RKO (cell line): ENCODE results near the gene ERBB3.

Experiments used
- DNase-seq: peaks from one replicate; pipeline ENCODE4 v3.0.0-alpha.2; 2016; ENCODE audit warnings: low spot score

Gene ERBB3

DNA sequence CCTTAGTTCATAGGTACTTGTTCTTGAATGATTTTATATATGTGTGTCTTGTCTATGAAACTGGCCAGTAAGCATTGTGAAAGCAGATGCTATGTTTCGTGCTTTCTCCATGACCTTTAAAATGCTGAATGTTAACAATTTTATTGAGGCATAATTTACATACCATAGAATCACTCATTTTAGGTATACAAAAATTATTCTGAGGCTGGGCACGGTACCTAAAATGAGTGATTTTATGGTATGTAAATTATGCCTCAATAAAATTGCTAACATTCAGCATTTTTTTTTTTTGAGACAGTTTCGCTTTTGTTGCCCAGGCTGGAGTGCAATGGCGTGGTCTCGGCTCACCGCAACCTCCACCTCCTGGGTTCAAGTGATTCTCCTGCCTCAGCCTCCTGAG lies 54.9 kb downstream of the ERBB3 start:
- no peak for DNase-seq

DNA sequence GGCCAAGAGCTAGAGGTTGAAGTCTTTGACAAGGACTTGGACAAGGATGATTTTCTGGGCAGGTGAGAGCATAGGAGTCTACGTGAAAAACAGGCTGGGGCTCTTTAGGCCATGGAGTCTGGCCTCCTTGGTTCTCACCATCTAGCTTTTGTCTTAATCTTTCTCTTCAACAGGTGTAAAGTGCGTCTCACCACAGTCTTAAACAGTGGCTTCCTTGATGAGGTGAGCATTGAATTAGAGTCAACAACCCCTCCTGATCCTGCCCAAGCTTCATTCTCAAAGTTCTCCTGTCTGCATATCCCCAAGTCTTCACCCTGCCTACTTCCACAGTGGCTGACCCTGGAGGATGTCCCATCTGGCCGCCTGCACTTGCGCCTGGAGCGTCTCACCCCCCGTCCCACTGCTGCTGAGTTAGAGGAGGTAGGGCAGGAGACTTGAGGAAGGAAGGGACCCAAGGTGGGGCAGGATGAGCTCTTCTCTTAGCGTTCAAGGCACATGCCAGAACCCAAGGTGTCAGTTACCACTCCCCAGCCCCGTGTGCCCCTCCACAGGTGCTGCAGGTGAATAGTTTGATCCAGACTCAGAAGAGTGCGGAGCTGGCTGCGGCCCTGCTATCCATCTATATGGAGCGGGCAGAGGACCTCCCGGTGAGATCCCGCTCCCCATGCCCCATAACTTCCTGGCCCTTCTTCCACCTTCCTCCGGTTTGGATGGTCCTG lies 58.0 kb downstream of the ERBB3 start:
- DNase-seq = no peak

DNA sequence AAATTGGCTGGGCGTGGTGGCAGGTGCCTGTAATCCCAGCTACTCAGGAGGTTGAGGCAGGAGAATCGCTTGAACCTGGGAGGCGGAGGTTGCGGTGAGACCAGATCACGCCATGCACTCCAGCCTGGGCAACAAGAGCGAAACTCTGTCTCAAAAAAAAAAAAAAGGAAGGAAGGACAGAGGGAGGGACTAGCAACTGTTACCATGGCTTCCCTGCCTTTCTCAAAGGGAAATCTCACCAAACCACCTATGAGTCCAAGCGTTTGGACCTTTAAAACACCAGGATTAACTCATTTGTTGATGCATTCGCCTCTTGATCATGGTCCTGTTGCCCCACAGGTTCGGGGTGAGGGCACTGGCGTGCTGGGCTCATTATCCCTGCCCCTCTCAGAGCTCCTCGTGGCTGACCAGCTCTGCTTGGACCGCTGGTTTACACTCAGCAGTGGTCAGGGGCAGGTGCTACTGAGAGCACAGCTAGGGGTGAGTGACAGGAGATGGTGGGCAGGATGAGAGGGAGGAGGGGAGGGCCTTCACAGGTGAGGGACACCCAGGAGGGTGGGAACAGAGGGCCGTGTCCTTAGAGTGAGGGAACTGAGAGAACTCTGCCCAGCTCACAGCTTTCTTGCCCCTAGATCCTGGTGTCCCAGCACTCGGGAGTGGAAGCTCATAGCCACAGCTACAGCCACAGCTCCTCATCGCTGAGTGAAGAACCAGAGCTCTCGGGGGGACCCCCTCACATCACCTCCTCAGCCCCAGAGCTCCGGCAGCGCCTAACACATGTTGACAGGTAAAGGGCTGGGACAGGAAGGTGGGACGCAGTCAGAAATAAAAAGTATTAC lies 62.2 kb downstream of the ERBB3 start:
- no peak for DNase-seq

DNA sequence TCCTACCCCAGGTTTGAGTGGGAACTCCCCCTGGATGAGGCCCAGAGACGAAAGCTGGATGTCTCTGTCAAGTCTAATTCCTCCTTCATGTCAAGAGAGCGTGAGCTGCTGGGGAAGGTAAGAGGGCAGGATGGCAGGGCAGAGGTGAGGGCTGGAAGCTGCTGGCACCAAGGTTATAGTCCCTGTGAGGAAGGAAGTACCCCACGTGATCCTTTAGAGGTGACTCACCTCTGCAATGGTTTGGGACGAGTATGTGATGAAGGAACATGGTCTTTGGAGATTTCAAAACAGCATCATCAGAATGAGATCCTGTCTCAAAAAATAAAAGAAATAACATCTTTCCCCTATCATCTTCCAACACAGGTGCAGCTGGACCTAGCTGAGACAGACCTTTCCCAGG lies 63.3 kb downstream of the ERBB3 start:
- no peak for DNase-seq

DNA sequence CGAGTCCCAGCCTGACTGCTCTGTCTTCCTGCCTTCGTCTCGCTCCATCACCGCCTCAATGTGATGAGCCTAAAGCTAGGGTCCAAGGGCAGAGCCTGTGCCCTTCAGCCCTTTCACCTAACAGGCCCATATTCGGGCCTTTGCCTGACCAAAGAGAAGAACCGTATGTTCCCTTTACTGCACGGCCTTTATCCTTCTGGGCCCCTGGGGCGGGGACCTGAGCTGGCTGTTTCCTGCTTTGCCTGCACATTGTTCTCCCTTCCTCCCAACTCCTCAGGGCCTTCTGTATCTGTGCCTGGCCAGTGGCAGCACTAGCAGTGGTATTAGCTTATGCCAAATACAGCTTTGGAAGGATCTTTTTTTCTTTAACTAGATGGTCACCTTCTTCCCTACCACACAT lies 63.9 kb downstream of the ERBB3 start:
- DNase-seq = no peak

DNA sequence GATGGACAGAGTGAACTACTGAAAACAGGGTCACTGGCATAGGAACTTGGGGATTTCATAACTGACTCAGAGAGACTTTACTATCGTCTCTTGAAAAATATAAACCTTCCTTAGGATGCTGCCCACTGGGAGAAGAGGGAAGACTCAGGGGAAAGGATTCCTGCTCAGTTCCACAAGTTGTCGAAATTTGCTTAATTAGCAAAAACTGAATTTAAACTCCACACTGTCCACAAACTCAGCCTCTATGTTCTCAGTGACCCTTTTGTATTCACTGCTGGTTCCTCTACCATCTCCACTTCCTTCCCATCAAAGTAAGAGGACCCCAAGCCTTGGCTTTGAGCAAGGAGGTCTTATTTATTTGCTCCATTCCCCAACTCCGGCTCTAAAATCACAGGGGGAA lies 65.3 kb downstream of the ERBB3 start:
- no peak for DNase-seq

DNA sequence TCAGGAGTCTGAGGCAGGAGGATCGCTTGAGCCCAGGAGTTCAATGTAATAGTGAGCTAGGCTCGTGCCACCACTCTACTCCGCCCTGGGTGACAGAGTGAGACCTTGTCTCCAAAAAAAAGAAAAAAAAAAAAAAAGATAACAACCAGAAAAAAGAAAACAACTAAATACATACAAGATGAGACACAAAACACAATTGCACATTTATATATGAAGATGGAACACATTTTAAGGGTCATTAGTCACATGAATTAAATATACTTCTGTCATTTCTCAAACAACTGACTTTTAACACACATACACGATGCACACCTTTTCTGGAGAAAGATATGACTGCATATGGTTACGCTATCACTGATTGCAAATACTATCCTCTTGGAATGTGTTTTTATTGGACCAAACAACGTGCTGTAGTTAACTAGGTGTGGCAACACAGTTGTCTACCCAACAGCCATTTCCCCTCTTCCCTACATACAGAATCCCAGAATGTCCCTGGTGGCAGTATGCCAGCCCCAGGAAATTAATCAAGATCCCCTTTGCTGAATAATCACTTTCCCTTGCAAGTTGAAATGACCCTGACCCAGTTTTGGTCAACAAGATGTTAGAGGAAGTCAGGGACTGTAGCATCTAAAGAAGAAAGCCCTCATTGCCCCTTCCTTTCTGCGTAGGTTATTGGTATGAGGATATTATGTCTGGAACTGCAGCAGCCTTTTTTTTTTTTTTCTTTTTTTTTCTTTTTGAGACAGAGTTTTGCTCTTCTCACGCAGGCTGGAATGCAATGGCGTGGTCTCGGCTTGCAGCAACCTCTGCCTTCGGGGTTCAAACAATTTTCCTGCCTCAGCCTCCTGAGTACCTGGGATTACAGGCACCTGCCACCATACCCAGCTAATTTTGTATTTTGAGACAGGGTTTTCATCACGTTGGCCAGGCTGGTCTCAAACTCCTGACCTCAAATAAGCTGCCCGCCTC lies 66.8 kb downstream of the ERBB3 start:
- DNase-seq = no peak

DNA sequence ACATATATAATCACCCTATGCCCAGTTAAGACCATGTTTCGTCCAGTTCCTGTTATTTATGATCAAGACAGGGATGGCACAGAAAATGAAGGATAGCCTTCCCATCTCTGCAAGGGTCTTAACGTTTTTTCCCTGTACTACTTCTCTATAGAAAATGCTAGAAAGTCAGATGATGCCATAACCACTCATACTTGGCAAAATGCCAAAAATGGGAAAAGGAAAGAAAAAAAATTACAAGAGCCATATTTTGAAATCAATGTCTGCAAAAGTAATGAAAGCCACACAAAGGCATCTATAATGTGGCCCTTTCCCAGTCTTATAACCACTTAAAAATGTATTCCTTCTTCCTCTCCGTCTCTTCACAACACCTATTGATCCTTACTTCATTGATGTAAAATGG lies 70.6 kb downstream of the ERBB3 start:
- peak; percentile 52 for DNase-seq

DNA sequence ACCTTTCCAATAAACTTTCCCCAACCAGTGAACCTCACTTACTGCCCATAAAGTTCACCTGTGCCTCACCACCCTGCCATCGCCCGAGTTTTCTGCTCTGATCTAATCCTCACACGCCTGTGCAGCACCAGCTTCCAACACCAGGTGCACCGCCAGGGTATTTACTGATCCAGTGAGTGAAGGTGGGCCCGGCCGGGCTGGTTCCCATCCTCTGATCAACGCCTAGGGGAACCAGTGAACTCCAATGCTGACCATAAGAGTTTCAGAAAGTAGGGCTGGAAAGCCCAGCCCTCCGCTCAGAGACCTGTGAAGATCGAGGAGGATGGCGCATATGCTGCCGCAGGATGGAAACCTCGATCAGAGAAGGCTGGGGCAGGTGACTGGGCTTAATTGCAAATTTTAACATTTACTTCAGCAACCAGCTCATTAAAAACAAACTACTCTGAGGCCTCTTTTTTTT lies 71.7 kb downstream of the ERBB3 start:
- peak; percentile 77 for DNase-seq

DNA sequence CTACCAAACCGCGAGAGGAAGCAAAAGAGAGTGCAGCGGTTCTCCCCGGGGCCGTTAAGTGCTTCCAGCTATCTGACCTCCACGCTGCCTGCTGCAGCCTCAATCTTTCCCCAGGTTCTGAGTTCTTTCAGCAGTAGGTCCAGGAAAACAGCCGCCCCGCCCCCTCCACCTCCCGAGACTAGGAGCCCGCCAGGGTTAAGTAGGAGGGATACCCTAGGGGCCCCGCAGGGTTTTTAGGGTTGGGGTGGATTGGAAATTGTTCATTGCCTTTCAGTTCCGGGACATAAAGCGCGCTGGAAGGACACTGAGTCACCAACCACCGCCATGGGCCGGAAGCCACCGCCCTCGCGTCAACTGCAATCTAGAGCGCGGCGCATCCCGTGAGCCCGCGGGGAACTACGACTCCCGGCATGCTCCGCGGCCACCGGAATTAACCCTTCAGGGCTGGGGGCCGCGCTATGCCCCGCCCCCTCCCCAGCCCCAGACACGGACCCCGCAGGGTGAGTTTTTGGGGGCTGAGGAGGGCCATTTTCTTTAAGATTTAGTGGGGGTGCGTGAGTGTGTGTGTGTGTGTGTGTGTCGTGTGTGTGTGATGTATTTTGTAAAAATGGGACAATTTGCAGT lies 72.3 kb downstream of the ERBB3 start, which contains the start of gene MYL6B:
Gene MYL6B (plus strand): TSS at position 456 of the 624 bp plus-strand sequence. CDS start 1,332 bp downstream, outside the sequence.
- DNase-seq = peak; percentile 97
